Upper lobe of left lung (tissue), 4 donors: ENCODE results near the gene RNASE13.

Experiments
- CTCF ChIP-seq, 6 experiments: fragments of 450-650 bp in 4 of 6; fragments of 200-600 bp in 2 of 6; sonication (generic) in 2 of 6; IDR thresholded peaks; one replicate each; pipeline ENCODE4 v1.5.1; 2016 to 2019; ENCODE audit warnings: antibody characterized with exemption in 6 of 6
- EP300 ChIP-seq, 4 donors: sonication (generic); formaldehyde crosslinking; IDR thresholded peaks; one replicate each; pipeline ENCODE4 v1.5.1; 2017; ENCODE audit warnings: antibody characterized with exemption in 4 of 4, control low read depth in 2 of 4
- POLR2A ChIP-seq, 4 donors: fragments of 450-650 bp; IDR thresholded peaks; one replicate each; pipeline ENCODE4 v1.5.1; 2016 to 2017; ENCODE audit warnings: antibody characterized with exemption in 4 of 4, mild to moderate bottlenecking in 2 of 4

- TF ChIP-seq CTCF (IDR thresholded peaks at IDR 0.05): no peak
- TF ChIP-seq POLR2A (IDR thresholded peaks at IDR 0.05): no peak
- TF ChIP-seq EP300 (IDR thresholded peaks at IDR 0.05): no peak
Observed at GRCh38 chr14:21078287-21078686, 43.7 kb upstream of the RNASE13 start.
